Upper lobe of left lung (tissue), 6 donors: ENCODE data around the gene PDE1C. TPM values are rescaled to one million over a fixed set of nuclear protein-coding genes. Genes with fewer than 3 reads are reported as not detected.
A peak's percentile ranks its signal among the peaks of the same experiment; 100 is the strongest.

Source experiments
- ATAC-seq, 2 donors: fragments of 200-7000 bp; cut with Tn5 transposase; one replicate each; pipeline ENCODE4 v1.9.1; 2022; ENCODE audit warnings: mild to moderate bottlenecking in 2 of 2, moderate library complexity in 2 of 2; ENCODE audit not compliant: low FRiP score in 2 of 2
- DNase-seq, 2 donors: peaks; one replicate each; pipeline ENCODE4 v3.0.0-alpha.2; 2019 to 2020
- H3K27ac ChIP-seq, 4 donors: fragments of 200-600 bp; sonication (generic); one replicate each; pipeline ENCODE4 v1.5.1; 2016 to 2019
- H3K27me3 ChIP-seq, 4 donors: fragments of 200-600 bp; sonication (generic); one replicate each; pipeline ENCODE4 v1.5.1; 2017 to 2019
- H3K36me3 ChIP-seq, 4 donors: fragments of 200-600 bp; sonication (generic); one replicate each; pipeline ENCODE4 v1.5.1; 2016 to 2019
- H3K4me1 ChIP-seq, 4 donors: fragments of 200-600 bp; sonication (generic); one replicate each; pipeline ENCODE4 v1.5.1; 2018 to 2019
- H3K4me3 ChIP-seq, 4 donors: fragments of 200-600 bp; sonication (generic); one replicate each; pipeline ENCODE4 v1.5.1; 2017 to 2019; ENCODE audit warnings: mild to moderate bottlenecking in 2 of 4, moderate library complexity in 1 of 4
- H3K9me3 ChIP-seq, 4 donors: fragments of 200-600 bp; sonication (generic); one replicate each; pipeline ENCODE4 v1.5.1; 2018 to 2019
- CTCF ChIP-seq, 6 experiments: fragments of 450-650 bp in 4 of 6; fragments of 200-600 bp in 2 of 6; sonication (generic) in 2 of 6; IDR thresholded peaks; one replicate each; pipeline ENCODE4 v1.5.1; 2016 to 2019; ENCODE audit warnings: antibody characterized with exemption in 6 of 6
- EP300 ChIP-seq, 4 donors: sonication (generic); formaldehyde crosslinking; IDR thresholded peaks; one replicate each; pipeline ENCODE4 v1.5.1; 2017; ENCODE audit warnings: antibody characterized with exemption in 4 of 4, control low read depth in 2 of 4
- POLR2A ChIP-seq, 4 donors: fragments of 450-650 bp; IDR thresholded peaks; one replicate each; pipeline ENCODE4 v1.5.1; 2016 to 2017; ENCODE audit warnings: antibody characterized with exemption in 4 of 4, mild to moderate bottlenecking in 2 of 4
- POLR2AphosphoS5 ChIP-seq, 2 donors: sonication (generic); formaldehyde crosslinking; IDR thresholded peaks; one replicate each; pipeline ENCODE4 v1.5.1; 2017; ENCODE audit warnings: antibody characterized with exemption in 2 of 2
- WGBS, 2 donors: methylation state at CpG; one replicate each; pipeline ENCODE4 v1.1.5; 2017 to 2018; 5-methylcytosine and 5-hydroxymethylcytosine counted together
- total RNA-seq, 6 donors: library from RNA; depleted of rRNA in 4 of 6; stranded (reverse); fragments of >200 nt in 4 of 6; gene quantifications; one replicate each; pipeline versions ENCODE4 v1.1.0 to v1.2.1, GENCODE V29; 2016 to 2021
- donor health status: DM: no; HTN: no; CAD: no; lungs with moderate emphysema.
- donor health status: DM: no; HTN: yes; CAD: no; lungs with severe emphysema.

The PDE1C gene
- 10 to 100 TPM in 3 of 6 donors, 1 to 10 TPM in 3; 5.6 to 38.8 (median 11.3) TPM for total RNA-seq

GRCh38 chr7:32070406-32071360 is at the start of gene PDE1C:
Gene PDE1C (minus strand): TSS chr7:32070407.
- Histone ChIP-seq H3K4me1 (peaks cover 0 to 16% (median 0%) of the 10 kb centered on the region in 4 donors), H3K27ac (peak within 1 kb of the TSS; percentile 59 to 86 (median 84)), H3K4me3 (peak within 1 kb of the TSS; percentile 9 to 57 (median 54)), H3K27me3 (peaks cover 0 to 6% (median 0%) of the 10 kb centered on the region in 4 donors), H3K9me3 (no peaks in the 10 kb centered on the region), H3K36me3 (no peaks in the 10 kb centered on the region)
- ATAC-seq (peak in 1 of 2 donors; percentile 78), DNase-seq (peak in 1 of 2 donors; percentile 81)
- 1 to 3% methylated on average over 23 to 65 of the region's 88 CpGs for WGBS, 2 donors
- TF ChIP-seq POLR2A (IDR thresholded peaks at IDR 0.05): no peak
- TF ChIP-seq POLR2AphosphoS5 (IDR thresholded peaks at IDR 0.05): no peak
- no peak for TF ChIP-seq EP300 (IDR thresholded peaks at IDR 0.05)
- no peak for TF ChIP-seq CTCF (IDR thresholded peaks at IDR 0.05)

GRCh38 chr7:32119790-32120196 is 49.6 kb upstream of the PDE1C start:
- no peak for ATAC-seq
- Histone ChIP-seq H3K4me1 (no peaks in the 10 kb centered on the region), H3K27ac (no peak overlapping the region), H3K9me3 (no peaks in the 10 kb centered on the region), H3K4me3 (no peak overlapping the region), H3K27me3 (no peaks in the 10 kb centered on the region), H3K36me3 (no peaks in the 10 kb centered on the region)
- DNase-seq: peak in 1 of 2 donors; percentile 22
- no peak for TF ChIP-seq POLR2AphosphoS5 (IDR thresholded peaks at IDR 0.05)
- WGBS, 2 donors: 72% methylated on average over 8 of the region's 8 CpGs; no CpG with 5 or more reads in 1 of the 2 donors

DNA sequence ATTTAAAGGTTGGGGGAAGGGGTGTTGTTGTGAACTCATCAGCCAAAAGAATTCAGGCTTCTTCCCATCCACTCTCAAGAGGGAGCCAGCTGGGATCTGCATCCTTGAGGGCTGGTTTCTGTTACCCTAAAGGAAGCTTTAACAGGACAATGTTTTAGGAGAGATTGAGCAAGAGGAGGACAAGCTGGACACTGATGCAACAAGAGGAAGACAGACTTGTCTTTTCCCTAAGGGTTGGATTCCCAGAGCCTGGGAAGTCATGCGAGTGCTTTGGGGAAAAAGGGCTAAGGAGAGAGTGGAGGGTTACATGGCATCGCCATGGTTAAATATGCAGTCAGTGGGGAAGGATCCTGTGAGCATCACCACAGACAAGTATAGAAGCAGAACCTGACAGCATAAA is 47.6 kb upstream of the PDE1C start:
- DNase-seq (no peak), ATAC-seq (no peak)
- TF ChIP-seq EP300 (IDR thresholded peaks at IDR 0.05) (no peak), POLR2AphosphoS5 (IDR thresholded peaks at IDR 0.05) (no peak), POLR2A (IDR thresholded peaks at IDR 0.05) (no peak), CTCF (IDR thresholded peaks at IDR 0.05) (no peak)
- Histone ChIP-seq H3K27ac (no peak overlapping the region), H3K4me1 (no peaks in the 10 kb centered on the region), H3K27me3 (no peaks in the 10 kb centered on the region), H3K36me3 (no peaks in the 10 kb centered on the region), H3K4me3 (no peak overlapping the region), H3K9me3 (no peaks in the 10 kb centered on the region)
- 63 to 100% methylated on average over 2 of the region's 2 CpGs for WGBS, 2 donors

DNA sequence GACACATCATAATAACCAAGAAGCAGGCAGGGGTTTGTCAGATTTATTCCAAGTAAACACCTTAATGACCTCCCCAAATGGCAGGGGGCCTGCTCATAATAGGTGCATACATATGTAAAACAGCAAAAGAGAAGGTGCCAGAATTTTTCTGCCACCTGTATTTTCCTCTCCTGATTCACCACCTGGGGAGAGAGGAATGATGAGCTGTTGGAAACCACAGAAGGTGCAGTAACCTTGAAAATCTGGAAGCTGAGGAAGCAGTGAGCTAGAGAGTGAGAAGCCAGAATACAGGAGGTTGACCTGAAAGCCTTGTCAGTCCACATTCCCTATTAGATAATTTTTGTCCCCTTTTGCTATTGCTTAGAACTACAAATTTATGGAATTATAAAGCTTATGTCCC is 46.2 kb upstream of the PDE1C start:
- ATAC-seq: no peak
- Histone ChIP-seq H3K4me3 (no peak overlapping the region), H3K27me3 (no peaks in the 10 kb centered on the region), H3K36me3 (no peaks in the 10 kb centered on the region), H3K9me3 (peaks cover 0 to 10% (median 4%) of the 10 kb centered on the region in 4 donors), H3K4me1 (no peaks in the 10 kb centered on the region), H3K27ac (no peak overlapping the region)
- no peak for DNase-seq
- TF ChIP-seq POLR2A (IDR thresholded peaks at IDR 0.05): no peak

DNA sequence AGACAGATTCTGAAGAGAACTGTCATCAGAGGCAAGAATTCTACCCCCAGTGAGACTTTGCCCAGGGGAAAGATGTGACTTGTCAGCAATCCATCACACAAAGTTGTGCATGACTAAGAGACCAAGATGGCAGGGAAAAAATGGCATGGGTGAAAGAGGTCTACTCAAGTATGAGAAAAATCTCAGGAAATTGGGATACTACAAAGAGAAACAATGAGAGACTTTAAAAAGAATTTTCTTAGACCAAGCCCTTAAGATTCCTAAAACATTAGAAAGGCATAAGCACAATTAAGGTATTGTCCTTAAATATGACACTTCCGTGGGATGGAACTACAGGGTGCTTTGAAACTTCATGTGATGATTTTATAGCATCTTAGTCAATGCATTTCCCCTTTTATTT is 45.6 kb upstream of the PDE1C start:
- H3K27me3 ChIP-seq: no peaks in the 10 kb centered on the region
- H3K4me3 ChIP-seq: no peak overlapping the region
- H3K27ac ChIP-seq: no peak overlapping the region
- TF ChIP-seq POLR2AphosphoS5 (IDR thresholded peaks at IDR 0.05): no peak
- no peaks in the 10 kb centered on the region for H3K4me1 ChIP-seq
- ATAC-seq: no peak
- WGBS, 2 donors: 80 to 83% methylated on average over 1 of the region's 1 CpG
- no peak for DNase-seq
- H3K9me3 ChIP-seq: peaks cover 0 to 16% (median 9%) of the 10 kb centered on the region in 4 donors
- no peaks in the 10 kb centered on the region for H3K36me3 ChIP-seq

- DNase-seq (no peak), ATAC-seq (no peak)
- Histone ChIP-seq H3K36me3 (no peaks in the 10 kb centered on the region), H3K9me3 (peaks cover 0 to 18% (median 10%) of the 10 kb centered on the region in 4 donors), H3K4me3 (no peak overlapping the region), H3K27me3 (no peaks in the 10 kb centered on the region), H3K27ac (no peak overlapping the region), H3K4me1 (no peaks in the 10 kb centered on the region)
- 84 to 86% methylated on average over 2 of the region's 2 CpGs for WGBS, 2 donors
- TF ChIP-seq POLR2AphosphoS5 (IDR thresholded peaks at IDR 0.05) (no peak), POLR2A (IDR thresholded peaks at IDR 0.05) (no peak), EP300 (IDR thresholded peaks at IDR 0.05) (no peak), CTCF (IDR thresholded peaks at IDR 0.05) (no peak)
Observed at GRCh38 chr7:32108651-32109050, 38.4 kb upstream of the PDE1C start.
